B cell (primary cell): Measurements from ENCODE around the gene ROBO2. TPM values are rescaled to one million over a fixed set of nuclear protein-coding genes. Genes with fewer than 3 reads are reported as not detected.

Experiments used
- ATAC-seq: fragments of 200-7000 bp; cut with Tn5 transposase; one replicate; pipeline ENCODE4 v1.10.0; 2021; ENCODE audit warnings: low read depth, mild to moderate bottlenecking, moderate number of reproducible peaks, moderate library complexity
- CTCF ChIA-PET: fragments of 350-600 bp; sonication (Branson Sonifier 250); formaldehyde crosslinking; loops from one replicate; lab custom pipeline; 2021; ENCODE audit warnings: antibody characterized with exemption, inconsistent platforms; lab: Charles Lee
- POLR2A ChIA-PET: fragments of 350-600 bp; sonication (Branson Sonifier 250); formaldehyde crosslinking; loops from one replicate; lab custom pipeline; 2021; ENCODE audit warnings: antibody characterized with exemption; lab: Charles Lee
- DNase-seq: peaks from one replicate; pipeline ENCODE4 v3.0.0; 2013
- H2AFZ ChIP-seq: 2 replicates; pipeline ENCODE4 v1.6.1; 2012; ENCODE audit warnings: mild to moderate bottlenecking, low read depth, low read length; ENCODE audit not compliant: insufficient read depth, poor library complexity, severe bottlenecking
- H3K27ac ChIP-seq, 2 donors: 1 replicate in 1 of 2; 2 replicates in 1 of 2; pipeline ENCODE4 v1.5.1; 2012 to 2013; ENCODE audit warnings: low read length in 2 of 2, mild to moderate bottlenecking in 2 of 2, moderate library complexity in 1 of 2
- H3K27me3 ChIP-seq, 4 experiments: fragments of 200-600 bp in 1 of 4; sonication (generic) in 1 of 4; replicated peaks in 1 of 4; 1 replicate in 2 of 4; 2 replicates in 2 of 4; pipeline versions ENCODE4 v1.6.1 to v1.7.0; 2013 to 2016; ENCODE audit warnings: low read length in 3 of 4, mild to moderate bottlenecking in 2 of 4, mixed read lengths in 1 of 4, moderate library complexity in 1 of 4; ENCODE audit not compliant: insufficient read depth in 4 of 4, control insufficient read depth in 3 of 4; ENCODE audit errors: control extremely low read depth in 1 of 4
- H3K36me3 ChIP-seq, 2 experiments: replicated peaks in 1 of 2; 1 replicate in 1 of 2; 2 replicates in 1 of 2; pipeline versions ENCODE4 v1.6.1 to v1.7.1; 2013; ENCODE audit warnings: low read length in 1 of 2; ENCODE audit not compliant: insufficient read depth in 2 of 2, control insufficient read depth in 1 of 2; ENCODE audit errors: control extremely low read depth in 1 of 2, extremely low read depth in 1 of 2
- H3K4me1 ChIP-seq, 2 donors: fragments of 200-600 bp in 1 of 2; sonication (generic) in 1 of 2; 1 replicate in 1 of 2; 2 replicates in 1 of 2; pipeline versions ENCODE4 v1.5.1 to v1.6.1; 2013 to 2017; ENCODE audit warnings: low read length in 2 of 2; ENCODE audit not compliant: control insufficient read depth in 2 of 2, insufficient read depth in 2 of 2
- H3K4me2 ChIP-seq: replicated peaks from 2 replicates; pipeline ENCODE3; 2012; ENCODE audit warnings: mild to moderate bottlenecking, low read depth, low read length; ENCODE audit not compliant: poor library complexity, severe bottlenecking
- H3K4me3 ChIP-seq, 5 experiments: fragments of 200-600 bp in 1 of 5; sonication (generic) in 1 of 5; 1 replicate in 3 of 5; 2 replicates in 2 of 5; pipeline versions ENCODE4 v1.5.1 to v1.7.0; 2011 to 2016; ENCODE audit warnings: low read length in 4 of 5, mild to moderate bottlenecking in 4 of 5, low read depth in 2 of 5, control low read depth in 1 of 5, moderate library complexity in 1 of 5; ENCODE audit not compliant: insufficient read depth in 1 of 5; ENCODE audit errors: control extremely low read depth in 1 of 5, extremely low read depth in 1 of 5
- H3K79me2 ChIP-seq: fragments of 200-600 bp; sonication (generic); one replicate; pipeline ENCODE4 v1.6.0; 2016; ENCODE audit warnings: low read length; ENCODE audit not compliant: control insufficient read depth, insufficient read depth
- H3K9ac ChIP-seq: fragments of 200-600 bp; sonication (generic); 2 replicates; pipeline ENCODE4 v1.6.1; 2017; ENCODE audit warnings: mild to moderate bottlenecking, low read length, moderate library complexity
- H3K9me3 ChIP-seq, 3 donors: one replicate each; pipeline versions ENCODE4 v1.6.1 to v1.7.1; 2013; ENCODE audit warnings: low read length in 2 of 3; ENCODE audit not compliant: control insufficient read depth in 2 of 3, insufficient read depth in 1 of 3; ENCODE audit errors: control extremely low read depth in 1 of 3
- H4K20me1 ChIP-seq: 2 replicates; pipeline ENCODE4 v1.6.0; 2012; ENCODE audit warnings: mild to moderate bottlenecking, low read length; ENCODE audit not compliant: insufficient read depth, control insufficient read depth, poor library complexity, severe bottlenecking
- H3K27ac Mint-ChIP-seq: one replicate; pipeline ENCODE4 v1.8.0; 2021; ENCODE audit warnings: mixed read lengths
- H3K27me3 Mint-ChIP-seq: one replicate; pipeline ENCODE4 v1.8.0; 2021; ENCODE audit warnings: mixed read lengths
- H3K4me1 Mint-ChIP-seq: one replicate; pipeline ENCODE4 v1.8.0; 2021; ENCODE audit warnings: mixed read lengths
- H3K4me3 Mint-ChIP-seq: one replicate; pipeline ENCODE4 v1.8.0; 2021; ENCODE audit warnings: mixed read lengths
- H3K9me3 Mint-ChIP-seq: one replicate; pipeline ENCODE4 v1.8.0; 2022; ENCODE audit warnings: mixed read lengths; ENCODE audit not compliant: insufficient read depth
- EZH2 ChIP-seq: IDR thresholded peaks from 2 replicates; pipeline ENCODE4 v1.6.1; 2012; ENCODE audit warnings: borderline replicate concordance, low read depth, mild to moderate bottlenecking, moderate library complexity, low read length; ENCODE audit not compliant: insufficient read depth, poor library complexity, severe bottlenecking
- WGBS: methylation state at CpG from one replicate; pipeline ENCODE4 v1.1.5; 2013; ENCODE audit warnings: missing lambda C conversion rate; ENCODE audit not compliant: insufficient coverage; 5-methylcytosine and 5-hydroxymethylcytosine counted together
- intact Hi-C: fragments of 100-400 bp; cut with micrococcal nuclease; formaldehyde crosslinking; loops from one replicate; pipeline ENCODE4 v1.10.0; 2022
- polyA plus RNA-seq: library from polyadenylated mRNA; depleted of rRNA; stranded (reverse); fragments of >200 nt; gene quantifications from 2 replicates; pipeline ENCODE4 v1.2.3, GENCODE V29; 2012
- total RNA-seq, 2 donors: library from RNA; stranded (reverse); fragments of 120-200 nt in 1 of 2; gene quantifications; 1 replicate in 1 of 2; 2 replicates in 1 of 2; pipeline versions ENCODE4 v1.2.3 to v1.2.4, GENCODE V29; 2013 to 2022
- TF ChIP-seq, protein P1 (sequence below): fragments of 200-600 bp; IDR thresholded peaks from one replicate; pipeline ENCODE4 v1.8.0; 2022; ENCODE audit warnings: antibody characterized with exemption, mild to moderate bottlenecking

The ROBO2 gene
- total and polyA plus RNA-seq, 2 donors (not counting 1 experiment from before 2014, with no cell fraction given), result not detected

DNA sequence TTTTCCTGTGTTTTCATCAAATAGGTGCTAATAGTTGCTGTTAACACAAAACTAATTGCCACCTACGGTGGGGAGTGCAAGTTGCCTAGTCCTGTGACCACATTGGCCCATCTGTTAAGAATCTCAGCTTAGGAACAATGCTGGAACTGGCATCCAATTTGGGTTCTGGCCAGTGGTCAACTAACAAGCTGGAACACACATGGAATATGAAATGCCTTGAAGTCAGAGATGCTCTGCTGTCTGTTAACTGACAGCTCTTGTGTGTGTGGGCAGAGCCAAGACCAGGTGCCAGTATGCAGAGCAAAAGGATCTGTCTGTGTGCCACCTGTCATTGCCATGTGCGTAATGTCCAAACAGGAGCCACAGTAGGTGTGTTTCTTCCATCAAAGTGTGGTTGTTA lies 460.8 kb downstream of the ROBO2 start:
- H3K9me3 Mint-ChIP-seq, result no peaks in the 10 kb centered on the region
- POLR2A ChIA-PET, result no interaction called here

DNA sequence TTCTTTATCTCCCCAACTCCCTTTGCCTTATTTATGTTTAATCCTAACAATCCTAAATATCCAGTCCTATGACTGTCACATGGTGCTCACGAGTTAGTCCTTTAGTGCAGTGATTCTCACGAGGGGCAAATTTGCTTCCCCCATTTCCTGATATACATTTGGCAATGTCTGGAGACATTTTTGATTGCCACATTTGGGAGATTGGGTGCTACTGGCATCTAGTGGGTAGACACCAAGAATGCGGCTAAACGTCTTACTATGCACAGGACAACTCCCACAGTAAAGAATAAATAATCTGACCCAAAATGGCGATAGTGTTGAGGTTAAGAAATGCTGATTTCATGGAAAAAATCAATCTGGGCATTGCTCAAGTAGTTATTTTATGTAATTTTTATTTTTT lies 466.5 kb downstream of the ROBO2 start:
- H3K9me3 ChIP-seq, result no peaks in the 10 kb centered on the region
- H3K4me3 Mint-ChIP-seq, result no peak overlapping the region
- no peak for TF ChIP-seq EZH2
- TF ChIP-seq, protein P1, sequence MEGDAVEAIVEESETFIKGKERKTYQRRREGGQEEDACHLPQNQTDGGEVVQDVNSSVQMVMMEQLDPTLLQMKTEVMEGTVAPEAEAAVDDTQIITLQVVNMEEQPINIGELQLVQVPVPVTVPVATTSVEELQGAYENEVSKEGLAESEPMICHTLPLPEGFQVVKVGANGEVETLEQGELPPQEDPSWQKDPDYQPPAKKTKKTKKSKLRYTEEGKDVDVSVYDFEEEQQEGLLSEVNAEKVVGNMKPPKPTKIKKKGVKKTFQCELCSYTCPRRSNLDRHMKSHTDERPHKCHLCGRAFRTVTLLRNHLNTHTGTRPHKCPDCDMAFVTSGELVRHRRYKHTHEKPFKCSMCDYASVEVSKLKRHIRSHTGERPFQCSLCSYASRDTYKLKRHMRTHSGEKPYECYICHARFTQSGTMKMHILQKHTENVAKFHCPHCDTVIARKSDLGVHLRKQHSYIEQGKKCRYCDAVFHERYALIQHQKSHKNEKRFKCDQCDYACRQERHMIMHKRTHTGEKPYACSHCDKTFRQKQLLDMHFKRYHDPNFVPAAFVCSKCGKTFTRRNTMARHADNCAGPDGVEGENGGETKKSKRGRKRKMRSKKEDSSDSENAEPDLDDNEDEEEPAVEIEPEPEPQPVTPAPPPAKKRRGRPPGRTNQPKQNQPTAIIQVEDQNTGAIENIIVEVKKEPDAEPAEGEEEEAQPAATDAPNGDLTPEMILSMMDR, result no peak
- no peak overlapping the region for H2AFZ ChIP-seq
- WGBS, result no CpG with 5 or more reads among the region's 5 CpGs
- H3K27ac ChIP-seq, result no peak overlapping the region
- intact Hi-C loops, result no loop called here
- no peaks in the 10 kb centered on the region for H3K27me3 ChIP-seq
- no peak overlapping the region for H3K9ac ChIP-seq
- H3K4me1 Mint-ChIP-seq, result no peaks in the 10 kb centered on the region
- DNase-seq, result no peak
- no peaks in the 10 kb centered on the region for H3K4me1 ChIP-seq
- H4K20me1 ChIP-seq, result no peaks in the 10 kb centered on the region
- H3K36me3 ChIP-seq, result no peaks in the 10 kb centered on the region
- no peaks in the 10 kb centered on the region for H3K79me2 ChIP-seq
- no peak overlapping the region for H3K4me2 ChIP-seq
- H3K4me3 ChIP-seq, result no peak overlapping the region
- H3K27ac Mint-ChIP-seq, result no peak overlapping the region
- ATAC-seq, result no peak
- H3K9me3 Mint-ChIP-seq, result peaks cover 2% of the 10 kb centered on the region
- ChIA-PET POLR2A (no interaction called here), CTCF (no interaction called here)
- no peaks in the 10 kb centered on the region for H3K27me3 Mint-ChIP-seq

More for the DNA sequence above, 460.8 kb downstream of the ROBO2 start:
- no peaks in the 10 kb centered on the region for H3K79me2 ChIP-seq
- H3K4me1 ChIP-seq, result no peaks in the 10 kb centered on the region
- H3K36me3 ChIP-seq, result no peaks in the 10 kb centered on the region
- Mint-ChIP-seq H3K27me3 (no peaks in the 10 kb centered on the region), H3K4me1 (no peaks in the 10 kb centered on the region), H3K4me3 (no peak overlapping the region), H3K27ac (no peak overlapping the region)
- DNase-seq (no peak), ATAC-seq (no peak)
- H3K9me3 ChIP-seq, result peaks cover 0 to 2% (median 0%) of the 10 kb centered on the region in 3 donors
- no peak overlapping the region for H3K9ac ChIP-seq
- CTCF ChIA-PET, result no interaction called here
- TF ChIP-seq, protein P1, result no peak
- no peak for TF ChIP-seq EZH2
- H2AFZ ChIP-seq, result no peak overlapping the region
- no peak overlapping the region for H3K4me3 ChIP-seq
- WGBS, result 50% methylated on average over 2 of the region's 2 CpGs
- H3K27ac ChIP-seq, result no peak overlapping the region
- H3K27me3 ChIP-seq, result no peaks in the 10 kb centered on the region
- H3K4me2 ChIP-seq, result no peak overlapping the region
- intact Hi-C loops, result no loop called here
- H4K20me1 ChIP-seq, result no peaks in the 10 kb centered on the region
